B cell (primary cell): ENCODE data around the gene BBX. TPM values are rescaled to one million over a fixed set of nuclear protein-coding genes. Genes with fewer than 3 reads are reported as not detected.

Source experiments
- ATAC-seq: fragments of 200-7000 bp; cut with Tn5 transposase; one replicate; pipeline ENCODE4 v1.10.0; 2021; ENCODE audit warnings: low read depth, mild to moderate bottlenecking, moderate number of reproducible peaks, moderate library complexity
- CTCF ChIA-PET: fragments of 350-600 bp; sonication (Branson Sonifier 250); formaldehyde crosslinking; loops from one replicate; lab custom pipeline; 2021; ENCODE audit warnings: antibody characterized with exemption, inconsistent platforms; lab: Charles Lee
- POLR2A ChIA-PET: fragments of 350-600 bp; sonication (Branson Sonifier 250); formaldehyde crosslinking; loops from one replicate; lab custom pipeline; 2021; ENCODE audit warnings: antibody characterized with exemption; lab: Charles Lee
- DNase-seq: peaks from one replicate; pipeline ENCODE4 v3.0.0; 2013
- H2AFZ ChIP-seq: 2 replicates; pipeline ENCODE4 v1.6.1; 2012; ENCODE audit warnings: mild to moderate bottlenecking, low read depth, low read length; ENCODE audit not compliant: insufficient read depth, poor library complexity, severe bottlenecking
- H3K27ac ChIP-seq, 2 donors: 1 replicate in 1 of 2; 2 replicates in 1 of 2; pipeline ENCODE4 v1.5.1; 2012 to 2013; ENCODE audit warnings: low read length in 2 of 2, mild to moderate bottlenecking in 2 of 2, moderate library complexity in 1 of 2
- H3K27me3 ChIP-seq, 4 experiments: fragments of 200-600 bp in 1 of 4; sonication (generic) in 1 of 4; replicated peaks in 1 of 4; 1 replicate in 2 of 4; 2 replicates in 2 of 4; pipeline versions ENCODE4 v1.6.1 to v1.7.0; 2013 to 2016; ENCODE audit warnings: low read length in 3 of 4, mild to moderate bottlenecking in 2 of 4, mixed read lengths in 1 of 4, moderate library complexity in 1 of 4; ENCODE audit not compliant: insufficient read depth in 4 of 4, control insufficient read depth in 3 of 4; ENCODE audit errors: control extremely low read depth in 1 of 4
- H3K36me3 ChIP-seq, 2 experiments: replicated peaks in 1 of 2; 1 replicate in 1 of 2; 2 replicates in 1 of 2; pipeline versions ENCODE4 v1.6.1 to v1.7.1; 2013; ENCODE audit warnings: low read length in 1 of 2; ENCODE audit not compliant: insufficient read depth in 2 of 2, control insufficient read depth in 1 of 2; ENCODE audit errors: control extremely low read depth in 1 of 2, extremely low read depth in 1 of 2
- H3K4me1 ChIP-seq, 2 donors: fragments of 200-600 bp in 1 of 2; sonication (generic) in 1 of 2; 1 replicate in 1 of 2; 2 replicates in 1 of 2; pipeline versions ENCODE4 v1.5.1 to v1.6.1; 2013 to 2017; ENCODE audit warnings: low read length in 2 of 2; ENCODE audit not compliant: control insufficient read depth in 2 of 2, insufficient read depth in 2 of 2
- H3K4me2 ChIP-seq: replicated peaks from 2 replicates; pipeline ENCODE3; 2012; ENCODE audit warnings: mild to moderate bottlenecking, low read depth, low read length; ENCODE audit not compliant: poor library complexity, severe bottlenecking
- H3K4me3 ChIP-seq, 5 experiments: fragments of 200-600 bp in 1 of 5; sonication (generic) in 1 of 5; 1 replicate in 3 of 5; 2 replicates in 2 of 5; pipeline versions ENCODE4 v1.5.1 to v1.7.0; 2011 to 2016; ENCODE audit warnings: low read length in 4 of 5, mild to moderate bottlenecking in 4 of 5, low read depth in 2 of 5, control low read depth in 1 of 5, moderate library complexity in 1 of 5; ENCODE audit not compliant: insufficient read depth in 1 of 5; ENCODE audit errors: control extremely low read depth in 1 of 5, extremely low read depth in 1 of 5
- H3K79me2 ChIP-seq: fragments of 200-600 bp; sonication (generic); one replicate; pipeline ENCODE4 v1.6.0; 2016; ENCODE audit warnings: low read length; ENCODE audit not compliant: control insufficient read depth, insufficient read depth
- H3K9ac ChIP-seq: fragments of 200-600 bp; sonication (generic); 2 replicates; pipeline ENCODE4 v1.6.1; 2017; ENCODE audit warnings: mild to moderate bottlenecking, low read length, moderate library complexity
- H3K9me3 ChIP-seq, 3 donors: one replicate each; pipeline versions ENCODE4 v1.6.1 to v1.7.1; 2013; ENCODE audit warnings: low read length in 2 of 3; ENCODE audit not compliant: control insufficient read depth in 2 of 3, insufficient read depth in 1 of 3; ENCODE audit errors: control extremely low read depth in 1 of 3
- H4K20me1 ChIP-seq: 2 replicates; pipeline ENCODE4 v1.6.0; 2012; ENCODE audit warnings: mild to moderate bottlenecking, low read length; ENCODE audit not compliant: insufficient read depth, control insufficient read depth, poor library complexity, severe bottlenecking
- H3K27ac Mint-ChIP-seq: one replicate; pipeline ENCODE4 v1.8.0; 2021; ENCODE audit warnings: mixed read lengths
- H3K27me3 Mint-ChIP-seq: one replicate; pipeline ENCODE4 v1.8.0; 2021; ENCODE audit warnings: mixed read lengths
- H3K4me1 Mint-ChIP-seq: one replicate; pipeline ENCODE4 v1.8.0; 2021; ENCODE audit warnings: mixed read lengths
- H3K4me3 Mint-ChIP-seq: one replicate; pipeline ENCODE4 v1.8.0; 2021; ENCODE audit warnings: mixed read lengths
- H3K9me3 Mint-ChIP-seq: one replicate; pipeline ENCODE4 v1.8.0; 2022; ENCODE audit warnings: mixed read lengths; ENCODE audit not compliant: insufficient read depth
- CTCF ChIP-seq: fragments of 200-600 bp; IDR thresholded peaks from one replicate; pipeline ENCODE4 v1.8.0; 2022; ENCODE audit warnings: antibody characterized with exemption, mild to moderate bottlenecking
- EZH2 ChIP-seq: IDR thresholded peaks from 2 replicates; pipeline ENCODE4 v1.6.1; 2012; ENCODE audit warnings: borderline replicate concordance, low read depth, mild to moderate bottlenecking, moderate library complexity, low read length; ENCODE audit not compliant: insufficient read depth, poor library complexity, severe bottlenecking
- WGBS: methylation state at CpG from one replicate; pipeline ENCODE4 v1.1.5; 2013; ENCODE audit warnings: missing lambda C conversion rate; ENCODE audit not compliant: insufficient coverage; 5-methylcytosine and 5-hydroxymethylcytosine counted together
- intact Hi-C: fragments of 100-400 bp; cut with micrococcal nuclease; formaldehyde crosslinking; loops from one replicate; pipeline ENCODE4 v1.10.0; 2022
- polyA plus RNA-seq: library from polyadenylated mRNA; depleted of rRNA; stranded (reverse); fragments of >200 nt; gene quantifications from 2 replicates; pipeline ENCODE4 v1.2.3, GENCODE V29; 2012
- total RNA-seq, 2 donors: library from RNA; stranded (reverse); fragments of 120-200 nt in 1 of 2; gene quantifications; 1 replicate in 1 of 2; 2 replicates in 1 of 2; pipeline versions ENCODE4 v1.2.3 to v1.2.4, GENCODE V29; 2013 to 2022

The BBX gene
- total and polyA plus RNA-seq, 2 donors (not counting 1 experiment from before 2014, with no cell fraction given) = 27.8 to 133 TPM

- Histone ChIP-seq H3K79me2 (no peaks in the 10 kb centered on the region), H3K4me3 (no peak overlapping the region), H3K27ac (no peak overlapping the region), H3K9me3 (no peaks in the 10 kb centered on the region), H3K4me2 (no peak overlapping the region), H3K9ac (no peak overlapping the region), H3K4me1 (no peaks in the 10 kb centered on the region), H3K27me3 (no peaks in the 10 kb centered on the region), H4K20me1 (no peaks in the 10 kb centered on the region), H2AFZ (no peak overlapping the region), H3K36me3 (peaks cover 13 to 96% of the 10 kb centered on the region in 2 experiments)
- intact Hi-C loops = no loop called here
- Mint-ChIP-seq H3K27ac (no peak overlapping the region), H3K4me1 (no peaks in the 10 kb centered on the region), H3K4me3 (no peak overlapping the region), H3K9me3 (no peaks in the 10 kb centered on the region), H3K27me3 (no peaks in the 10 kb centered on the region)
- POLR2A ChIA-PET = no interaction called here
- TF ChIP-seq EZH2 = no peak
- TF ChIP-seq CTCF = no peak
- DNase-seq = no peak
- CTCF ChIA-PET = no interaction called here
- no peak for ATAC-seq
- WGBS = no CpG with 5 or more reads among the region's 3 CpGs
These were observed 280.4 kb downstream of the BBX start for GRCh38 chr3:107803170-107803569.

- Mint-ChIP-seq H3K4me1 (peaks cover 14% of the 10 kb centered on the region), H3K4me3 (no peak overlapping the region), H3K27me3 (no peaks in the 10 kb centered on the region), H3K9me3 (no peaks in the 10 kb centered on the region), H3K27ac (no peak overlapping the region)
- DNase-seq = no peak
- intact Hi-C loops = no loop called here
- CTCF ChIA-PET = no interaction called here
- Histone ChIP-seq H3K9ac (no peak overlapping the region), H3K4me1 (peaks cover 7 to 12% of the 10 kb centered on the region in 2 donors), H4K20me1 (no peaks in the 10 kb centered on the region), H3K36me3 (peaks cover 13 to 73% of the 10 kb centered on the region in 2 experiments), H3K27me3 (no peaks in the 10 kb centered on the region), H3K4me3 (no peak overlapping the region), H3K27ac (no peak overlapping the region), H3K9me3 (no peaks in the 10 kb centered on the region), H3K79me2 (no peaks in the 10 kb centered on the region), H3K4me2 (no peak overlapping the region), H2AFZ (no peak overlapping the region)
- no CpG with 5 or more reads among the region's 2 CpGs for WGBS
- TF ChIP-seq CTCF = no peak
- no peak for TF ChIP-seq EZH2
- ATAC-seq = no peak
- POLR2A ChIA-PET = no interaction called here
These were observed 283.3 kb downstream of the BBX start for GRCh38 chr3:107806021-107806420.
